SKM-1 (cell line): ENCODE measurements around the gene EIF2D.
A peak's percentile ranks its signal among the peaks of the same experiment; 100 is the strongest.
"Not testable (repeated sequence)": the region's sequence is repeated elsewhere in the genome, so short reads cannot be mapped to it uniquely, and the experiment has no call there.

Experiments used
- DNase-seq: peaks from one replicate; lab custom pipeline; 2025; ENCODE audit not compliant: unreplicated experiment; lab: John Stamatoyannopoulos, UW

EIF2D gene

DNA sequence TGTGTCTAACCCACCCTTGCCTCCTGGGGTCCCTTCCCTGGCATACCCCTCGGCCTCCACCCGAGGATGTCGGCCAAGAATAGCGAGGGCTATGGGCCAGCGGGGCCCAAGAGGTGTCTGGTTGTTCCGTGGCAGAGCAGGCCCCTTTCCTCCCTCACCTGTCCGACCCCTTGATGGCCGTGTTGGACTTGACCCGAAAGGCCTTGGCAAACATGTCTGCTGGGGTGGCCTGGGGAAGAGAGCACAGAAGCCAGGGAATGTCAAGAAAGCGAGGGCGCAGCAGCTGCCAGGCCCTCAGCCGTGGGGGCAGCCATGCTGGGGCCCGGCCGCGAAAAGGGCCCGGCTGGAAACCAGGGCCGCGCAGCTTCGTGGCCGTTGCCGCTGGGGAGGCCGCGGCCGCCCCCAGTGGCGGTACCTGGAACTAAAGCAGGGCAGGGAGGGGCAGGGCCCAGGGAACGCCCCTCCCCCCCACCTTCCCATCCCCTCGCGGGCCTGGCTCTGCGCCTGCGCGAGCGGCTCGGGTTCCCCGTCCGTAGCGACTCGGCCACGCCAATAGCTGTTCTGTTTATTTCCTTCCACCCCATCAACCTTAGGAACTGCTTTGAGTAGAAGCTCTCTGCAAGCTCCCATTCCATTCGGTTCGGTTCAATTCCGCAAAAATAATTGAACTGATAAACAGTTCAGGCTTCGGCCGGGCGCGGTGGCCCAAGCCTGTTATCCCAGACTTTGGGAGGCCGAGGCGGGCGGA is at the start of gene EIF2D:
Gene EIF2D (minus strand): TSS at position 337 of the 748 bp plus-strand sequence. CDS start 123 bp downstream, at position 214.
- DNase-seq = peak; percentile 95

DNA sequence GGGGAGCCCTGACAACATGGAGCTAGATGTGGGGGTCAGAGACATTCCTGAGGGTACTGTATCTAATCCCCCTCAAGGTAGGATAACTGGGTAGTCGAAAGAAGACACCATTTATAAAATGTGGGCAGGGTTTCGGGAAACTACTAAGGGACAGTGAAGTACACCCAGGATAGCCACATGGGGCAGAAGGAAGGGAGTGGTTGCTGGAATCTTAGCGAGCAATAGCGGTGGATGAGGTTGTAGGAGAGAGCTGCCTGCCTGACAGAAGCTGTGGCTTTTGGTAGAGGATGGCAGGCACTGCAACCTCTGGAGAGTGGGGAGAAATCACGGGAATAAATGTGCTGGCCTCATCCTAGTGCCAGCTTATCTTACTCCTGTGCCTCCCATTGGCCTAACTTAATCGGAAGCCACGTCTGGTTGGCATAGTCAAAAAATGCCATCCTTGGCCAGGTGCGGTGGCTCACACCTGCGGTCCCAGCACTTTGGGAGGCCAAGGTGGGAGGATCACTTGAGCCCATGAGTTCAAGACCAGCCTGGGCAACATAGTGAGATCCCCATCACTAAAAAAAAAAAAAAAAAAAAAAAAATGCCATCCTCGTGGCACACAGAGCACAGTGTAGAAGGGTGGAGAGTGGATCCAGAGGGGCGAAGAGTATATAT is 49.0 kb upstream of the EIF2D start:
- no peak for DNase-seq

GRCh38 chr1:206660136-206660535 is 47.9 kb upstream of the EIF2D start:
- DNase-seq = no peak

- no peak for DNase-seq
These were observed 46.7 kb upstream of the EIF2D start for GRCh38 chr1:206658981-206659273.

- DNase-seq = peak; percentile 72
These were observed 46.2 kb upstream of the EIF2D start for GRCh38 chr1:206658264-206658980.

- DNase-seq = no peak
These were observed 45.5 kb upstream of the EIF2D start for GRCh38 chr1:206657751-206658150.

- DNase-seq = no peak
These were observed 44.7 kb upstream of the EIF2D start for GRCh38 chr1:206656936-206657335.

GRCh38 chr1:206655471-206655882 is 43.2 kb upstream of the EIF2D start:
- no peak for DNase-seq

- DNase-seq = no peak
These were observed 42.6 kb upstream of the EIF2D start for GRCh38 chr1:206654828-206655227.

DNA sequence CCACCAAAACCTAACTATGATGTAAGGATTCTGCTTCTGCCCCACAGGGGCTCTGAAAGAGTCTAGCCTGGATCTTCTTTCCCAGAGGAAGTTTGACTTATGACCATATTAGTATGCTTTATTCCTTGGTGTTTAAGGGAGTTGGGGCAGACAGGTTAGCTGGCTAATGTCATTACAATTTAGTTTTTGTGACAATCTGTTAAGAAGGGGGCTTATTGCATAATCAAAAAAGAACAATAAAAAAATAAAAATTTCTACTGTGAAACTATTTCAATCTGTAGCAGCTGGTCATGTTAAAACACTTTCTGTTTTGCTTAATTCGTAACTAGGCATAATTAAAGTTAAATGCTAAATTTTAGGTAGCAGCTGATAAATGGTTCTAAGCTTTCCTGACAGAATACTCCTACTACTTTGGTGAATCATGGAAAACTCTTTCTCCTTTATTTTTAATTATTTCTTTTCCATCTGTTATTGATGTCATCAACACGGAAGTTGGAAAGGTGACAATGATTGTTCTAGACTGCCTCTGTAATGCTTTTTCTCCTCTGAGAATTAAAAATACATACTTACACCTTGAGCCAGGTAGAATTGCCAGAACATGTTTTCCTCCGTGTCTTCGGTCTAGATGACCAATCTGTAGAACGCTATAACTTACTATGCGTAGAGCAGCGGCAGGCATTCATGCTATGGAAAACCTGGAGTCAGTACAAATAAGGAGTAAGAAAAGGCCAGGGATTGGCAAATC is 41.6 kb upstream of the EIF2D start:
- no peak for DNase-seq

DNA sequence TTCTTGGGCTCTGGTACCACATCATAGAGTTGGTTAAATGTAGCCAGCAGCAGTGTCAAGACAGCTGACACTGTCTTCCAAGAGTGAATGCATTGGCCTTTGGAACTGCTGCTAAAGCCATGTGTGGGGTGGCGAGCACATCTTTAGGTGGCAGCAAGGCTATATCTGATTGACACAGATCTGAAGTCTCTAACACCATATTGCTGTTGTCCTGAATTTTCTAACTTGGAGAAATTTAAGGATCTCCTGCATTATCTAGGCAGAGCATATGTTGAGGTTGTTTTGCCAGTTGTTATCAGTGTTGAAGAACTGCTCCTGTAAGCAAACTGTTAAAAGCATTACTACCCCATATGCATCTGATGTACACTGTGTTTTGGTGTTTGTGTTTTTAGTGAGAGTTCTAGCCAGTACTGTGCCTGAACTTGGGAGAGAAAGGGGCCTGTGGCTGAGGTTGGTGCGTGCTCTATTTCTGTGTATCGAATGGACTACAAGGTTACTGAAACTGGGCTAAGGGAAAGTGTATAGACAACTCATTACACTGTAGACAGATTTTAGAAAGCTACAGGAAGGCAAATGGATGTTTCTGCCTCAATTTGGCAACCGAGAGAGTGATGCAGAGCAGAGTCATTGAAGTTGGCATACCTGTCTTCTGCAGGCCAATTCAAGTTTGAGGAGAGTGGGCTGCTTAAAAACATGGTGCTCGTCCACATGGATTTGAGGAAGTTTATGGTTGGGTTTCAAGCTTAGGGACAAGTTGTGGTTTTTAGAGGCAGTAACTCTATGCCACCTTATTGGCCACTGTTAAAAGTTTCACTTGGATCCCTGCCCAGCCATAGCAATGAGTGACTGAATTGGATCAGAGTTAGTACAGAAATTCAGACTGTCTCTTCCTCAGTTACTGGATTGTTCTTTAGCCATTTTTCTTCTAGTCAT is 40.0 kb upstream of the EIF2D start:
- DNase-seq = no peak

DNA sequence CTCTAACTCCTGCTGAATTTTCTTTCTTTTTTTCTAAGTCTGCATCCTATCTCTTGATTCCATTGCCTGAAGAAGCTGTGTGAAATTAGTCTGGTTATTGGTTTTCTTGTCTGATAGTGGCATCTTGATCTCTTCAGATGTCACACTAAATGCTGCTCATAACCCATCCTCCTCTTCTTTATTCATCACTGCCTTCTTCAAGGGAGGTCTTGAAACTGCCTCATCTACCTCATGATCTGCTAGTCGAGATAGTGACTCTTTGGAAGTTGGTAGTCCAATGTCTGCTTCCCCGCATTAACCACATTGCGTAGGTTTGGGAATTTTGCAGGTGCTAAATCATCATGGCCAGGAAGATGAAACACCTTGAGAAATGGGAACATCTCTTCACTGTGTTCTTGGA is 38.7 kb upstream of the EIF2D start:
- DNase-seq = no peak

DNA sequence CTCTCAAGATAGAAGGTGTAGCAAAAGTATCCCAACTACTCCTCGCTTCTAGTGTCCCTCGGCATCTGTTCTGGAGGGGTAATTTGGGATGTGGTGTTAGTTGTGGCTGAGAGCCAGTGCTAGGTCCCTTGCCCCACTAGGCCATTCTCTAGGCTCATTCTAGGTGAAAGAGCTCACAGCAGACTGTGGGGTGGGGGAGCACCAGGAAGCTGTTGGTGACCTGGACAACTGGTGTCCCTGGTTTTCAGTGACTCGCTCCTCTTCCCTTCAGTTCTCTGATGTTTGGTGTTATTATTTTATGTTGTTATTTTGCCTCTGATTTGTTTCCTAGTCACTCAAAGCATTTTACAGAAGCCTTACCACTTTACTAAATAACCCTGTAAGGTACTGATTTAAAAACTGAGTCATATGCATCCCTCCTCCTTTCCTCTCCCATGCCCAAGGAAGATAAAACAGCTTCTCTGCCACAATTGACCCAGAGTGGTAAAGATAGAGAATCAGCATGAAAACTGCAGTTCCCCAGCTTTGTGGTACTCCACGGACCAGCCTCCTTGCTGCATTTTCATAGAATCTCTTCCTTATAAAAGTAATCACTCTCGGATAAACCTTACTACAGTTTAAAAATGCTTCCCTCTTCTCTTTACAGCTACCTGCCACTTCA is 37.1 kb upstream of the EIF2D start:
- DNase-seq = no peak

DNA sequence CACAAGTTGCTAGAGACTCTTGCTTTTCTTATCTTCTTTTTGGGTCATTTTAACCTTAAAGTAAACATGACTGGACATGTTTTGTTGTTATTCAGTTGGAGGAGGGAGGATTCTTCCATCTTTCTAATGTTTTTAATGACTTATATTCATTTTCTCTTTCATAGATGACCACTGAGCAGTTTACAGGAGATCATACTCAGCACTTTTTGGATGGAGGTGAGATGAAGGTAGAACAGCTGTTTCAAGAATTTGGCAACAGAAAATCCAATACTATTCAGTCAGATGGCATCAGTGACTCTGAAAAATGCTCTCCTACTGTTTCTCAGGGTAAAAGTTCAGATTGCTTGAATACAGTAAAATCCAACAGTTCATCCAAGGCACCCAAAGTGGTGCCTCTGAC is 35.0 kb upstream of the EIF2D start:
- DNase-seq = no peak

- no peak for DNase-seq
These were observed 34.2 kb upstream of the EIF2D start for GRCh38 chr1:206646504-206646903.

DNA sequence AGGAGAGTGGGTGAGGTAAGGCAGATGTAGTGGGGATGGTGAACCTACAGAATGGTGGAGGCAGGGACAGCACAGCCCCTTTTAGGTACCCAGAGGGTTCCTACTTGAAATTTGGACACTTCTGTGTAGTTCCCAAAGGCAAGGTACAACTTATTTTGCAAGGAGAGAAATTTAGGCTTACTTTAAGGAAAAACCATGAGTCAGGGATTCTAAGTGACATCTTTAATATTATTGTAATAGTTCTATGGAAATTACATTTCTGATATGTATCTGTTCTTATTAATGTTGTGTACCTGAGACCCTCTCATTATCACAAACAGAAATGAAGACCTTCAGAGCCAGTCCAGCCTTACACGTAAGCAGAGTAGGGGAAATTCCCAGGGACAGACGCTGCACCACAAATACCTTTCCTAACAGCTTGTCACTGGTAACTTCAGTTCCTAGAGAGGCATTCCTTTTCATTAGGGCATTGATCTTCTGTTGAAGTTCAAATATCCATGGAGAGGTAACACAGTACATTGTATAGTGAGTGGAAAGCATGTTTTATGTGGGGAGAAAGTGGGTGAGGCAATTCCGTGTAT is 30.9 kb upstream of the EIF2D start:
- DNase-seq = no peak

DNA sequence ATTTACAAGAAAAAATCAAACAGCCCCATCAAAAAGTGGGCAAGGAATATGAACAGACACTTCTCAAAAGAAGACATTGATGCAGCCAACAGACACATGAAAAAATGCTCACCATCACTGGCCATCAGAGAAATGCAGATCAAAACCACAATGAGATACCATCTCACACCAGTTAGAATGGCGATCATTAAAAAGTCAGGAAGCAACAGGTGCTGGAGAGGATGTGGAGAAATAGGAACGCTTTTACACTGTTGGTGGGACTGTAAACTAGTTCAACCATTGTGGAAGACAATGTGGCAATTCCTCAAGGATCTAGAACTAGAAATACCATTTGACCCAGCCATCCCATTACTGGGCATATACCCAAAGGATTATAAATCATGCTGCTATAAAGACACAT is 29.8 kb upstream of the EIF2D start:
- not testable (repeated sequence) for DNase-seq

DNA sequence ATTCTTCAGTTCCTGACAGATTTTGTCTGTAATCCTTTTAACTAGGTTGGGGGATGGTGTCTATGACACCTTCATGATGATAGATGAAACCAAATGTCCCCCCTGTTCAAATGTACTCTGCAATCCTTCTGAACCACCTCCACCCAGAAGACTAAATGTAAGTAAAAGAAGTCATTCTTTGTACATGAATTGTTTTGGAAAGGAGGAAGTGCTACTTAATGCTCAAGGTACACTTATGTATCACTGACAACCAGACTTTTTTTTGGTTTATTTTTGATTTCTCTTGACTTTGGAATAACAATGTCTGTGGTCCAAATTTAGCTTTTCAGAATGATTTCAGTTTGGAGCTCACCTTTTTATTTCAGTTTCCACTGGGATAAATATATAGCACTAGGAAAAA is 25.3 kb upstream of the EIF2D start:
- no peak for DNase-seq

- no peak for DNase-seq
These were observed 24.4 kb upstream of the EIF2D start for GRCh38 chr1:206636671-206637070.

- no peak for DNase-seq
These were observed 23.7 kb upstream of the EIF2D start for GRCh38 chr1:206635978-206636345.
